ENCODE results near the gene TBC1D1.
"Not testable (repeated sequence)": the region's sequence is repeated elsewhere in the genome, so short reads cannot be mapped to it uniquely, and the experiment has no call there.

TBC1D1 gene

DNA sequence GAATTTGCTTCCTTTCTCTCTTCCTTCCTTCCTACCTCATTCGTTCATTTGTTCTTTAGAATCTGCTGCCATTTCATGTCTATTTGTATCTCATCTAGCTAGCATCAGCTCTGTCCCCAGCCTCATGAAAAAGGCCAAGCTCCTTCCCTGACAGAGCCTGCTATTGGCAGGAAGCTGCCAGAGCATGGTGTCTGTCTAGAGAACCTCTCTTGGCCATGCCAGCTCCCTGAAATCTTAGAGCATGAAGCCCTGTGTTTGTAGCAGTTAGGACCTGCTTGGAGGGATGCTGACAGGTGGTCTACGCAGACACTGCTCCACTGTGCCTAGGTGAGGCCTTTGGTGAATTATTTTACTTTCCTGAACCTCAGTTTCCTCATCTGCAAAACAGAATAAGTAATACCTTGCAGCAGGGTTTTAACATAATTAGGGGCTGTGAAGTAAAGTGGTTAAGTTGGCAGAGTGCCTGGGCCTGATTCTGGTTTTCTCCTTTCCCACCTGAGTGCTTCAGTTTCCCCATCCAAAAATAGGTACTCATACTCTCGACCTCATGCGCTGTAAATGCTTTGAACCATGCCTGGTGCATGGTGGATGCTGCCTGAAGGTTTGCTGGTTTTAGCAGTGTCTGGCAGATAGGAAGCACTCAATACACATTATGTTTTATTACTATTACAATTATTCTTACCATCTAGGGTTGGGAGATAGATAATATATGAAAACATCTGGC is 74.0 kb downstream of the TBC1D1 start:
- TF ChIP-seq, protein P1, sequence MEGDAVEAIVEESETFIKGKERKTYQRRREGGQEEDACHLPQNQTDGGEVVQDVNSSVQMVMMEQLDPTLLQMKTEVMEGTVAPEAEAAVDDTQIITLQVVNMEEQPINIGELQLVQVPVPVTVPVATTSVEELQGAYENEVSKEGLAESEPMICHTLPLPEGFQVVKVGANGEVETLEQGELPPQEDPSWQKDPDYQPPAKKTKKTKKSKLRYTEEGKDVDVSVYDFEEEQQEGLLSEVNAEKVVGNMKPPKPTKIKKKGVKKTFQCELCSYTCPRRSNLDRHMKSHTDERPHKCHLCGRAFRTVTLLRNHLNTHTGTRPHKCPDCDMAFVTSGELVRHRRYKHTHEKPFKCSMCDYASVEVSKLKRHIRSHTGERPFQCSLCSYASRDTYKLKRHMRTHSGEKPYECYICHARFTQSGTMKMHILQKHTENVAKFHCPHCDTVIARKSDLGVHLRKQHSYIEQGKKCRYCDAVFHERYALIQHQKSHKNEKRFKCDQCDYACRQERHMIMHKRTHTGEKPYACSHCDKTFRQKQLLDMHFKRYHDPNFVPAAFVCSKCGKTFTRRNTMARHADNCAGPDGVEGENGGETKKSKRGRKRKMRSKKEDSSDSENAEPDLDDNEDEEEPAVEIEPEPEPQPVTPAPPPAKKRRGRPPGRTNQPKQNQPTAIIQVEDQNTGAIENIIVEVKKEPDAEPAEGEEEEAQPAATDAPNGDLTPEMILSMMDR (IDR thresholded peaks at IDR 0.05; ENCODE audit: insufficient read depth, low read depth, low read length, missing control alignments): no peak
- peak; percentile 59 for DNase-seq (ENCODE audit: low read depth)
- no peak overlapping the region for H3K4me3 ChIP-seq (ENCODE audit: low read depth, low read length)

- DNase-seq (ENCODE audit: low read depth): no peak
- no peak overlapping the region for H3K4me3 ChIP-seq (ENCODE audit: low read depth, low read length)
- TF ChIP-seq, protein P1 (IDR thresholded peaks at IDR 0.05; ENCODE audit: insufficient read depth, low read depth, low read length, missing control alignments): no peak
Measured at GRCh38 chr4:37966044-37966443, 75.2 kb downstream of the TBC1D1 start.

DNA sequence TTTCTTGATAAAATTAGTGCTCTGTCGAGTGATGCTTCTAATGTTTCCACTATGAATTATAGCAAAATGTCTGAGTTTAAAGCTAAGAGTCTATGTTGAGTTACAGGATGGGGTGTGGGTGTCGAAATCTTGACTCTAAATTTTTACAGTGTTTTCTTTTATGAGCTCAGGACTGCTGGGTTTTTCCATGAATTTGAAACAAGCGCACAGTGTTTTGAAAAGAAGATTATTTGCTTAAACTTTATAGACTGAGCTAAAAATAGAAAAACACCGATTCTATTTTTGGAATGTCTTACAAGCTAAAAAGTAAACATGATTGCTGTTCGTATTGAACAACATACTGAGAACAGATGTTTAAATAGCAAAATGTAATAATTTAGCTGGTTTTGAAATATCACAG is 76.9 kb downstream of the TBC1D1 start:
- H3K4me3 ChIP-seq (ENCODE audit: low read depth, low read length): no peak overlapping the region
- DNase-seq (ENCODE audit: low read depth): no peak
- TF ChIP-seq, protein P1 (IDR thresholded peaks at IDR 0.05; ENCODE audit: insufficient read depth, low read depth, low read length, missing control alignments): no peak

- no peak for DNase-seq (ENCODE audit: low read depth)
- H3K4me3 ChIP-seq (ENCODE audit: low read depth, low read length): no peak overlapping the region
- TF ChIP-seq, protein P1 (IDR thresholded peaks at IDR 0.05; ENCODE audit: insufficient read depth, low read depth, low read length, missing control alignments): no peak
Measured at GRCh38 chr4:37968747-37969146, 77.9 kb downstream of the TBC1D1 start.

GRCh38 chr4:37970702-37971101 is 79.8 kb downstream of the TBC1D1 start:
- peak; percentile 69 for DNase-seq (ENCODE audit: low read depth)
- H3K4me3 ChIP-seq (ENCODE audit: low read depth, low read length): no peak overlapping the region
- TF ChIP-seq, protein P1 (IDR thresholded peaks at IDR 0.05; ENCODE audit: insufficient read depth, low read depth, low read length, missing control alignments): peak; percentile 55

DNA sequence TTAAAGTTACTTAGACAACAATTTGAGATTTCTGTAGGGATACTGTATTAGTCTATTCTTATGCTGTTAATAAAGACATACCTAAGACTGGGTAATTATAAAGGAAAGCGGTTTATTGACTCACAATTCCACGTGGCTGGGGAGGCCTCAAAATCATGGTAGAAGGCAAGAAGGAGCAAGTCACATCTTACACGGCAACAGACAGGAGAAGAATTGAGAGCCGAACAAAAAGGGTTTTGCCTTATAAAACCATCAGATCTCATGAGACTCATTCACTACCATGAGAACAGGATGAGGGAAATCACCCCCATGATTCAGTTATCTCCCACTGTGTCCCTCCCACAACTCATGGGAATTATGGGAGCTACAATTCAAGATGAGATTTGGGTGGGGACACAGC is 80.3 kb downstream of the TBC1D1 start:
- DNase-seq (ENCODE audit: low read depth): no peak
- H3K4me3 ChIP-seq (ENCODE audit: low read depth, low read length): no peak overlapping the region
- TF ChIP-seq, protein P1 (IDR thresholded peaks at IDR 0.05; ENCODE audit: insufficient read depth, low read depth, low read length, missing control alignments): no peak

DNA sequence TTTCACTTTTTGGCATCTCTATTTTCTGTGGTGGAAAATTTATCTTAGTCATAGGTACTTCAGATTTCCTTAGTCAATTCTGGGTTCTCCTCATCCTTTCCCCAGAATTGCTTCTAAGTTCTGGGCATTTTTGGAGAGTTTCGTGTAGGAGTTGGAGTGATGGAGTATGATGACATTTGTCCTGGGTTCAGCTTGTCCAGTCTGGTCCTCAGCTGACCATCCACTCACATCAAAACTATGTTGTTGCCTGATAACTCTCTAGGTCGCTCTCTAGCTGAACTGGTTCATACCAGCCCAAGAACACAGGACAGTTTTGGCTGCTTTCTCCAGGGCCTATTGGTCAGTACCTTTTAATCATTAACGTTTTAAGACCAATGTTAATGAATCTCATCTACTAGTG is 82.6 kb downstream of the TBC1D1 start:
- DNase-seq (ENCODE audit: low read depth): no peak
- TF ChIP-seq, protein P1 (IDR thresholded peaks at IDR 0.05; ENCODE audit: insufficient read depth, low read depth, low read length, missing control alignments): no peak

GRCh38 chr4:37975321-37975822 is 84.5 kb downstream of the TBC1D1 start:
- not testable (repeated sequence) for DNase-seq (ENCODE audit: low read depth)

More for the DNA sequence above, 82.6 kb downstream of the TBC1D1 start:
- no peak overlapping the region for H3K4me3 ChIP-seq (ENCODE audit: low read depth, low read length)

More at GRCh38 chr4:37975321-37975822, 84.5 kb downstream of the TBC1D1 start:
- not testable (repeated sequence) for H3K4me3 ChIP-seq (ENCODE audit: low read depth, low read length)

All from GM12865 (cell line).